ENCODE data around the gene PTCH1. TPM values are rescaled to one million over a fixed set of nuclear protein-coding genes. Genes with fewer than 3 reads are reported as not detected.

PTCH1 gene
- total and polyA plus RNA-seq, 7 donors, result 0.81 to 7.5 (median 3.5) TPM

DNA sequence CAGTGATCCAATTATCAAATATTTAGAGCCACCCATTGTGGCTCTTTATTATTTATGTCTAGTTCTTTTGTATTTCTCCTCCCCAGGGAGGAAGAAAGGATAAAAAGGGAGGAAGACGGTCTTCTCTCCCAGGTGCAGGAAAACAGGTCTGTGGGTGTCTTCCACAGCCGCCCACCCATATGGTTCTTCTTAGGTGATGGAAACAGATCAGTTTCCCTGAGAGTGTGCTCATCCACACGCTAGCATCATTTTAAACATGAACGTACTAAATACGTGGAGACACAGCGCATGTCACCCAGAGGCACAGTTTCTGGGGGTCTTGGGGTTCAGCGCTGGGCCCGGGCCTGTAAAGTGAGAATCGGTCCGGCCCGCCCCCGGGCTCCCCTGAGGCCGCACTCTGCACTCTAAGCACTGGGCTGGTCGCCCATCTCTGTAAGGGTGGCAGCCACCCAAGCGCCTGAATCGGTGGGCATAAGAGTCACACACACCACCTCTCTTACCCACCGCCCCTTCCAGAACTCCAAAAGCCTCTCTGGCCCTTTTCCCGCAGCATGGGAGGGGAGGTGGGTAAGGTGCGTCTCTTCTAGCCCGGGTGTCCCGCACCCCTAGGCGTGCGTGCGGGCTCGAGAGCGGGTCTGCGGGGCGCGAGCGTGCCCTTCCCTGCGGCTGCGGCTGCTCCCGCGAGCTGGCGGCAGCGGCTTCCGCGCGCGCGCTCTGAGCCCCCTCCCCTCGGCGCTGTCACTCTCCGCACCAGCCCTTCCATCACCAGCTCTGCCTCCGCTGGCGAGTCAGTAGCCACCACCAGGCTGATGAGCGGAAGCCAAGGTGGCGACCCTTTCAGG lies 1.3 kb downstream of the PTCH1 start:
- TF ChIP-seq, protein P1, sequence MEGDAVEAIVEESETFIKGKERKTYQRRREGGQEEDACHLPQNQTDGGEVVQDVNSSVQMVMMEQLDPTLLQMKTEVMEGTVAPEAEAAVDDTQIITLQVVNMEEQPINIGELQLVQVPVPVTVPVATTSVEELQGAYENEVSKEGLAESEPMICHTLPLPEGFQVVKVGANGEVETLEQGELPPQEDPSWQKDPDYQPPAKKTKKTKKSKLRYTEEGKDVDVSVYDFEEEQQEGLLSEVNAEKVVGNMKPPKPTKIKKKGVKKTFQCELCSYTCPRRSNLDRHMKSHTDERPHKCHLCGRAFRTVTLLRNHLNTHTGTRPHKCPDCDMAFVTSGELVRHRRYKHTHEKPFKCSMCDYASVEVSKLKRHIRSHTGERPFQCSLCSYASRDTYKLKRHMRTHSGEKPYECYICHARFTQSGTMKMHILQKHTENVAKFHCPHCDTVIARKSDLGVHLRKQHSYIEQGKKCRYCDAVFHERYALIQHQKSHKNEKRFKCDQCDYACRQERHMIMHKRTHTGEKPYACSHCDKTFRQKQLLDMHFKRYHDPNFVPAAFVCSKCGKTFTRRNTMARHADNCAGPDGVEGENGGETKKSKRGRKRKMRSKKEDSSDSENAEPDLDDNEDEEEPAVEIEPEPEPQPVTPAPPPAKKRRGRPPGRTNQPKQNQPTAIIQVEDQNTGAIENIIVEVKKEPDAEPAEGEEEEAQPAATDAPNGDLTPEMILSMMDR (IDR thresholded peaks at IDR 0.05), result no peak
- Histone ChIP-seq H3K4me1 (peaks cover 6% of the 10 kb centered on the region), H3K27ac (no peak overlapping the region), H3K27me3 (ENCODE audit: insufficient read depth in 3 of 3, low read length in 2 of 3) (peaks cover 0 to 17% (median 5%) of the 10 kb centered on the region in 3 donors), H3K4me3 (peak overlapping the region; percentile 67), H3K9me3 (no peaks in the 10 kb centered on the region), H3K36me3 (ENCODE audit: insufficient read depth in 1 of 2, low read depth in 1 of 2) (no peaks in the 10 kb centered on the region)
- 8 to 16% (median 13%) methylated on average over 32 to 48 of the region's 48 CpGs for WGBS, 3 donors
- ATAC-seq (no peak), DNase-seq (peak in 1 of 2 donors; percentile 60)
- intact Hi-C loops (cut with DNase I), result loop anchor here in 1 of 2 donors (10.0 kb wide), 1 partner anchor 201 kb away; the partner anchor contains the start of gene FANCC

DNA sequence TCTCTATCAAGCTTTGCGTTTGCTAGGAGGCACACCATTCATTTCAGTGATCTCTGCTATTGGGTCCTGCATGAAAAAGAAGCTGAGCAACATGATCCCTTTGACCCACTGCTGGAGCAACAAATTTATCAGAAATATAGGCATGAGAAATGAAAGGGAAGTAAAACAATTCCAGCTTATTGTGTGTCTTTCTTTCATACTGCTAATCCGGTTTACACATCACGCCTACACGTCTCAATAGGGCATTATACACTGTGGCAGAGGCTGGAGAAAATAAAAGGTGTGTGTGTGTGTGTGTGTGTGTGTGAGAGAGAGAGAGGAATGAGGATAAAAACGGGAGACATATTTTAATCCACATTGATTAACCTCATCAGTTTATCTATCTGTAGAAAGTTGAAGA lies 2.4 kb downstream of the PTCH1 start:
- ATAC-seq (no peak), DNase-seq (no peak)
- Histone ChIP-seq H3K27me3 (ENCODE audit: insufficient read depth in 3 of 3, low read length in 2 of 3) (peaks cover 0 to 17% (median 5%) of the 10 kb centered on the region in 3 donors), H3K36me3 (ENCODE audit: insufficient read depth in 1 of 2, low read depth in 1 of 2) (no peaks in the 10 kb centered on the region), H3K4me1 (peaks cover 6% of the 10 kb centered on the region), H3K4me3 (no peak overlapping the region), H3K27ac (no peak overlapping the region), H3K9me3 (no peaks in the 10 kb centered on the region)
- 92 to 96% (median 94%) methylated on average over 5 of the region's 5 CpGs for WGBS, 3 donors
- intact Hi-C loops (cut with DNase I), result loop anchor here (5.0 to 10.0 kb wide), 3 partner anchors 58 to 200 kb away; partner anchors contain the start of gene FANCC (in 2 of the 2)
- TF ChIP-seq, protein P1 (IDR thresholded peaks at IDR 0.05), result no peak

DNA sequence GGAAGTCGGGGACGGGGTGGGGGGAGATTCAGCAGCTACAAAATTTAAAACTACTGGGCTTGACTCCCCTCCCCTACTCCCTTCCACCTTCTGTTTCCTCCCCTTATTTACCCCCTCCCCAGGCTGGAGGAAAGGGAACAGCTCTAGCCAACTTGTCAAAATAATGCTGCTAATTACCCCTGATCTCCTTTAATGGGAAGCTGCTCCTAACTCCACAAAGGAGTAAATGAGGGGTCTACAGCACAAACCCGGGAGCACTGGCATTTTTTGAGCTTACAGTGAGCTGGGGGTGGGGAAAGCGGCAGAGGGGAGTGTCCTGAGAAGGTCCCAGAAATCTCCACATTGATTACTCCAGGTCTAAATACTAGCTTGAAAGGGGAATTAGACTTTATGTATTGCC lies 3.1 kb downstream of the PTCH1 start:
- no peak overlapping the region for H3K27ac ChIP-seq
- H3K4me1 ChIP-seq, result peaks cover 6% of the 10 kb centered on the region
- TF ChIP-seq, protein P1 (IDR thresholded peaks at IDR 0.05), result no peak
- H3K4me3 ChIP-seq, result no peak overlapping the region
- WGBS, 3 donors, result 87 to 91% (median 89%) methylated on average over 4 of the region's 4 CpGs
- no peaks in the 10 kb centered on the region for H3K36me3 ChIP-seq (ENCODE audit: insufficient read depth in 1 of 2, low read depth in 1 of 2)
- H3K9me3 ChIP-seq, result no peaks in the 10 kb centered on the region
- peaks cover 0 to 17% (median 5%) of the 10 kb centered on the region in 3 donors for H3K27me3 ChIP-seq (ENCODE audit: insufficient read depth in 3 of 3, low read length in 2 of 3)
- ATAC-seq (no peak), DNase-seq (no peak)
- intact Hi-C loops (cut with DNase I), result loop anchor here (5.0 to 10.0 kb wide), 3 partner anchors 59 to 199 kb away; partner anchors contain the start of gene FANCC (in 2 of the 2)

DNA sequence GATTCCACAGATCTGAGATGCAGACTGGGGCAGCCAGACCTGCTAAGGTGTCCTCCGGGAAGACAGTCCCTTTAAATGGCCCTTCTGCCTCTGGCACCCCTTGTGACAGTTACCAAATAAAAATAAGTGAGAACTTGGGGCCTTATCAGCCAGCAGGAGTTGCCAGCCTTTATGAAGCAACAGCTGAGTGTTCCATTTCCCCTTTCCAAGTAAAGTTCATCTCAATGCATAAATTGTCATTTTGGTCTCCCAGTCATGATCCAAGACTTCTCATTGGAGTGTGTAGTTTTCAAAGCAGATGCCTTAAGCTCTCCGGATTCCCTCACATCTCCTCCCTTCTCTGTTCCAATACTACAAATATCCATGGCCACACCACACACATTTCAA lies 4.1 kb downstream of the PTCH1 start:
- no peak for ATAC-seq
- no peak for DNase-seq
- 62 to 83% (median 63%) methylated on average over 2 of the region's 2 CpGs for WGBS, 3 donors
- Histone ChIP-seq H3K9me3 (no peaks in the 10 kb centered on the region), H3K4me3 (no peak overlapping the region), H3K27me3 (ENCODE audit: insufficient read depth in 3 of 3, low read length in 2 of 3) (peaks cover 0 to 17% (median 5%) of the 10 kb centered on the region in 3 donors), H3K27ac (no peak overlapping the region), H3K4me1 (peaks cover 6% of the 10 kb centered on the region), H3K36me3 (ENCODE audit: insufficient read depth in 1 of 2, low read depth in 1 of 2) (no peaks in the 10 kb centered on the region)
- TF ChIP-seq, protein P1 (IDR thresholded peaks at IDR 0.05), result no peak
- intact Hi-C loops (cut with DNase I), result loop anchor here (5.0 to 10.0 kb wide), 3 partner anchors 60 to 198 kb away; partner anchors contain the start of gene FANCC (in 2 of the 2)
